T-cell (primary cell): ENCODE data around the gene BOD1L1. TPM values are rescaled to one million over a fixed set of nuclear protein-coding genes. Genes with fewer than 3 reads are reported as not detected.

Experiments
- ATAC-seq, 4 experiments: fragments of 200-7000 bp in 3 of 4; fragments of 150-1000 bp in 1 of 4; cut with Tn5 transposase; replicated peaks in 1 of 4; 1 replicate in 3 of 4; 2 replicates in 1 of 4; pipeline ENCODE4 v1.10.0; 2021; ENCODE audit warnings: moderate library complexity in 3 of 4, mild to moderate bottlenecking in 2 of 4, moderate number of reproducible peaks in 1 of 4
- CTCF ChIA-PET, 2 donors: fragments of 300-600 bp; sonication (Branson Sonifier 250); formaldehyde crosslinking; loops; one replicate each; lab custom pipeline; 2022; ENCODE audit warnings: antibody characterized with exemption in 2 of 2; lab: Charles Lee
- POLR2A ChIA-PET, 2 donors: fragments of 300-600 bp; sonication (Branson Sonifier 250); formaldehyde crosslinking; loops; one replicate each; lab custom pipeline; 2022; ENCODE audit warnings: antibody characterized with exemption in 2 of 2; lab: Charles Lee
- DNase-seq, 35 experiments: peaks; one replicate each; pipeline versions ENCODE4 v3.0.0 to v3.0.0-alpha.2; 2013 to 2023
- H3K27ac ChIP-seq: one replicate; pipeline ENCODE4 v1.5.1; 2013; ENCODE audit warnings: low read length
- H3K27me3 ChIP-seq, 2 experiments: replicated peaks in 1 of 2; 1 replicate in 1 of 2; 2 replicates in 1 of 2; pipeline versions ENCODE4 v1.6.1 to v1.7.0; 2013; ENCODE audit warnings: low read length in 1 of 2, mixed read lengths in 1 of 2; ENCODE audit not compliant: control insufficient read depth in 2 of 2, insufficient read depth in 2 of 2; ENCODE audit errors: extremely low read depth in 1 of 2
- H3K36me3 ChIP-seq, 2 donors: 1 replicate in 1 of 2; 2 replicates in 1 of 2; pipeline versions ENCODE4 v1.6.1 to v1.7.0; 2013; ENCODE audit warnings: low read length in 1 of 2; ENCODE audit not compliant: control insufficient read depth in 2 of 2, insufficient read depth in 1 of 2; ENCODE audit errors: extremely low read depth in 1 of 2
- H3K4me1 ChIP-seq, 2 experiments: 1 replicate in 1 of 2; 2 replicates in 1 of 2; pipeline versions ENCODE4 v1.6.1 to v1.7.0; 2013; ENCODE audit warnings: low read length in 2 of 2, mixed read lengths in 1 of 2; ENCODE audit not compliant: insufficient read depth in 2 of 2, control insufficient read depth in 1 of 2; ENCODE audit errors: extremely low read depth in 1 of 2
- H3K4me3 ChIP-seq, 2 donors: 1 replicate in 1 of 2; 2 replicates in 1 of 2; pipeline versions ENCODE4 v1.5.1 to v1.7.0; 2013; ENCODE audit warnings: mild to moderate bottlenecking in 2 of 2, low read length in 1 of 2, moderate library complexity in 1 of 2; ENCODE audit not compliant: control insufficient read depth in 1 of 2; ENCODE audit errors: extremely low read depth in 1 of 2
- H3K9me3 ChIP-seq: 2 replicates; pipeline ENCODE4 v1.7.0; 2013
- H3K27ac Mint-ChIP-seq, 2 donors: one replicate each; pipeline ENCODE4 v1.8.0; 2020 to 2021; ENCODE audit warnings: mild to moderate bottlenecking in 2 of 2, mixed read lengths in 2 of 2
- H3K27me3 Mint-ChIP-seq, 2 donors: one replicate each; pipeline ENCODE4 v1.8.0; 2021 to 2022; ENCODE audit warnings: mixed read lengths in 2 of 2
- H3K36me3 Mint-ChIP-seq: one replicate; pipeline ENCODE4 v1.8.0; 2021; ENCODE audit warnings: mixed read lengths
- H3K4me1 Mint-ChIP-seq, 3 donors: one replicate each; pipeline ENCODE4 v1.8.0; 2020 to 2022; ENCODE audit warnings: mixed read lengths in 3 of 3, mild to moderate bottlenecking in 1 of 3
- H3K4me3 Mint-ChIP-seq, 3 donors: one replicate each; pipeline ENCODE4 v1.8.0; 2020 to 2022; ENCODE audit warnings: mild to moderate bottlenecking in 3 of 3, mixed read lengths in 3 of 3, moderate library complexity in 3 of 3
- H3K9me3 Mint-ChIP-seq, 3 donors: one replicate each; pipeline ENCODE4 v1.8.0; 2020 to 2022; ENCODE audit warnings: mixed read lengths in 3 of 3
- WGBS: methylation state at CpG from one replicate; pipeline ENCODE4 v1.1.5; 2013; ENCODE audit warnings: missing lambda C conversion rate; ENCODE audit not compliant: insufficient coverage; 5-methylcytosine and 5-hydroxymethylcytosine counted together
- total RNA-seq, 35 experiments: library from RNA in 6 of 35; stranded (reverse) in 6 of 35; fragments of 120-200 nt in 1 of 35; gene quantifications; one replicate each; pipeline versions ENCODE4 v1.2.1 to v1.2.4 and lab custom pipeline; 2013 to 2026

Gene BOD1L1
- total RNA-seq, 5 donors from 2014 or later (not counting 1 experiment from before 2014, with no cell fraction given), result 48.3 to 57.1 (median 55.4) TPM

DNA sequence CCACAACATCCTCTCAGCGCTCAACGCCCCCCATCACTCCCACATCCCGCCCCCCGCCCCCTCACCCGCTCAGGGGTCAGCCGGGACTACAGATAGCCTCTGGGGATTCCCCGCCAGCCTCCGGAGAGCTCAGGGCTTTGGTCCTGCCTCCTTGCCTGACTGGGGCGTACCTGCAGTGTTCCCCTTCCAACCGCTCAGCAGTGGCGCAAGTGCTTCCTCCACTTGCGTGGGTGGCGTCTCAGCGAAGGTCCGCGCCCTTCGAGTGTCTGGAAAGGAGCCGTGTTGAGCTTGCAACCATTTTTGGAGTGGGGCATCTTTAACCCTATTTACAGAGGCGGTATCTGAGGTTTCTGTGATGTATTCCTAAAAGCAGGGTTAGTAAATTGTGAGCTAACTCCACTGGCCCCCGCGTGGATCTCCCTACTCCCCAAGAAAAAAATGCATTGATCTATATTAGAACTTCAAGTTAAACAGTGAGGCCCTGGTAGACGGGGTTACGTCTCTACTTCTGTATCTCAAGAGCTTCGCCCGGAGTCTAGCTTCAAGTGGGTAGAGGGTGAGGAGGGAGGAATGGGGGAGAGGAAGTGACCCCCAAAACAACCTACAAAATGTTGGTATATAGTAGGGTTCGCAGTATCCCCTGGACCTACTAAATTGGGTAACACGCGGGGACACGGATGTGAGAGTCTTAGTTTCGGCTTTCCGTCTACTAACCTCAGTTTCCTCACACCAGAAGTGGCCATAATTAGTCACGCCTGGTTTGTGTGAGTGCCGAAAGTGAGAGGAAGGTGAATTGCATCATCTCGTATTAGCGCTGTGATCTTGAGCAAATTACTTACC, 99.3 kb downstream of the BOD1L1 start:
- H3K27me3 Mint-ChIP-seq, result peaks cover 80 to 90% of the 10 kb centered on the region in 2 donors
- H3K27me3 ChIP-seq, result peaks cover 42 to 87% of the 10 kb centered on the region in 2 experiments
- H3K4me3 Mint-ChIP-seq, result peak overlapping the region in 2 of 3 donors; percentile 26 to 57
- ATAC-seq, result peak in 3 of 4 experiments; percentile 21 to 52 (median 29)
- WGBS, result 11% methylated on average over 6 of the region's 35 CpGs
- no peaks in the 10 kb centered on the region for H3K36me3 ChIP-seq
- CTCF ChIA-PET, result interaction anchor here in 1 of 2 donors (0.6 kb wide), 1 partner anchor 43 kb away, joined by 10 read pairs; no protein-coding TSS in a partner anchor
- peaks cover 0 to 3% (median 0%) of the 10 kb centered on the region in 3 donors for H3K9me3 Mint-ChIP-seq
- POLR2A ChIA-PET, result interaction anchor here in 1 of 2 donors (0.6 kb wide), 1 partner anchor 14 kb away, joined by 9 read pairs; no protein-coding TSS in a partner anchor
- H3K27ac ChIP-seq, result no peak overlapping the region
- peaks cover 24 to 27% (median 25%) of the 10 kb centered on the region in 3 donors for H3K4me1 Mint-ChIP-seq
- H3K4me3 ChIP-seq, result peak overlapping the region in 1 of 2 donors; percentile 7
- peaks cover 0 to 35% of the 10 kb centered on the region in 2 experiments for H3K4me1 ChIP-seq
- no peak for DNase-seq
- no peaks in the 10 kb centered on the region for H3K36me3 Mint-ChIP-seq
- H3K27ac Mint-ChIP-seq, result no peak overlapping the region
- no peaks in the 10 kb centered on the region for H3K9me3 ChIP-seq

DNA sequence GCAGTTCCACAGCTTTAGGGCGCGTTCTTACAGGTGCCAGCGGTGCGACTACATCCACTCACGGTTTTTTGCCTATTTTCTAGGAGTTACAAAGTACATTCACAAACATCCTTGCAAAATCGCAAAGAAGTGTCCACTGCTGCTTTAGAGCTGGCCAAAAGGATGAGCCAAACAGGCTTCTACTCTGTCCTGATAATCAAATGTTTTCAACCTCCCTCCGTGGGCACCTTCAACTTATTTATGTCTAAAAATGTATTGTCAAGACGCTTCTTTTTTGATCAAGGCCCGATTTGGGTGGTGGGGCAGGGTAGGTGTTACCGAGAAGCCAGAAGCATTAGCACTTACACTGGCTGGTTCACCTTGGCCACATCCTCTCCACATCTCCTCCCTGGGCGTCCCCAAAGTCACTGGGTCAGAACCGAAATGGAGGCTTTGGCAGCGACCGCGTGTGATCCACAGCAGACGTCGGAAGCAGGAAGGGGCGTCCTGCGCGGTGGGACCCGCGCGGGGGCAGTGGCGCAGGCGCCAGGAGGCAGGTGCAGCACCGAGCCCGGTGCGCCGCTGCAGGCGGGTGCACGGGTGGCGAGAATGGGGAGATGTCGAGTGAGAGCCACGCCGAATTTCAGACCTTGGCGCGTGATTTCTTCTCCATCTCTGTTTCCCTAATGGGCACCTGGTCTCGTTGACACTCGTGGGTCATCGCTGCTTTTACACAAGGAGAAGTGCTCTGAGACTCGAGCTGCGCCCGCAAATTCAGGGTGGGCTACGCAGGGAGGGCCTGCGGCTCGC, 100.1 kb downstream of the BOD1L1 start:
- Mint-ChIP-seq H3K4me3 (peak overlapping the region in 2 of 3 donors; percentile 22 to 57), H3K27ac (no peak overlapping the region), H3K27me3 (peaks cover 78 to 90% of the 10 kb centered on the region in 2 donors), H3K9me3 (peaks cover 0 to 3% (median 0%) of the 10 kb centered on the region in 3 donors), H3K36me3 (no peaks in the 10 kb centered on the region), H3K4me1 (peaks cover 28 to 33% (median 31%) of the 10 kb centered on the region in 3 donors)
- ChIA-PET POLR2A (interaction anchor here in 1 of 2 donors (0.6 kb wide), 1 partner anchor 13 kb away, joined by 9 read pairs; no protein-coding TSS in a partner anchor), CTCF (no interaction called here)
- WGBS, result 10% methylated on average over 32 of the region's 46 CpGs
- Histone ChIP-seq H3K9me3 (no peaks in the 10 kb centered on the region), H3K27ac (no peak overlapping the region), H3K36me3 (no peaks in the 10 kb centered on the region), H3K4me1 (peaks cover 0 to 43% of the 10 kb centered on the region in 2 experiments), H3K27me3 (peaks cover 44 to 87% of the 10 kb centered on the region in 2 experiments), H3K4me3 (peak overlapping the region in 1 of 2 donors; percentile 54)
- peak; percentile 15 to 57 (median 36) for ATAC-seq
- no peak for DNase-seq

DNA sequence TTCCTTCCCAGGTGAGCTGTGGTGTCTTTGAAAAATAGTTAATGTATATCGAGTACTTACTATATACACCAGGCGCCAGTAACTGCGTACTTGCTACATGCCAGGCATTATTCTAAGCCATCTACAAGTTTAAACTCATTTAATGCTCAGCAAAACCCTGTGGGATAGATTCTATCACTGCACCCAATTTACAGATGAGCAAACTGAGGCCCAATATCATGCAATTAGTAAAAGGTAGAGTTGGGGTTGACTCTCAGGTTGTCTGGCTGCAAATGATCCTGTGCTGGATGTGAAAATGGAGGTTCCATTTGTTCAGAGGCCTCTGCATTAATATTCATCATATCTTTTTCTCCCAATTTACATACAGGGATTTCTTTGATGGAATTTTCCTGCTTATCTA, 100.9 kb downstream of the BOD1L1 start:
- Histone ChIP-seq H3K4me3 (no peak overlapping the region), H3K36me3 (no peaks in the 10 kb centered on the region), H3K27ac (no peak overlapping the region), H3K27me3 (peaks cover 42 to 86% of the 10 kb centered on the region in 2 experiments), H3K9me3 (no peaks in the 10 kb centered on the region), H3K4me1 (peaks cover 0 to 45% of the 10 kb centered on the region in 2 experiments)
- Mint-ChIP-seq H3K4me1 (peaks cover 28 to 40% (median 34%) of the 10 kb centered on the region in 3 donors), H3K9me3 (peaks cover 0 to 3% (median 0%) of the 10 kb centered on the region in 3 donors), H3K27me3 (peaks cover 79 to 91% of the 10 kb centered on the region in 2 donors), H3K4me3 (no peak overlapping the region), H3K36me3 (no peaks in the 10 kb centered on the region), H3K27ac (no peak overlapping the region)
- ChIA-PET CTCF (no interaction called here), POLR2A (no interaction called here)
- WGBS, result no CpG with 5 or more reads among the region's 3 CpGs
- DNase-seq, result no peak
- ATAC-seq, result no peak

GRCh38 chr4:13525606-13526281, 101.8 kb downstream of the BOD1L1 start:
- Mint-ChIP-seq H3K27ac (no peak overlapping the region), H3K36me3 (no peaks in the 10 kb centered on the region), H3K4me1 (peaks cover 19 to 33% (median 30%) of the 10 kb centered on the region in 3 donors), H3K27me3 (peaks cover 77 to 88% of the 10 kb centered on the region in 2 donors), H3K9me3 (peaks cover 0 to 3% (median 0%) of the 10 kb centered on the region in 3 donors), H3K4me3 (no peak overlapping the region)
- no peak for DNase-seq
- no peak for ATAC-seq
- ChIA-PET CTCF (interaction anchor here in 1 of 2 donors (0.6 to 0.7 kb wide), 2 partner anchors 22 to 82 kb away, joined by 3 read pairs; no protein-coding TSS in a partner anchor), POLR2A (no interaction called here)
- no peak overlapping the region for H3K27ac ChIP-seq
- 27% methylated on average over 2 of the region's 4 CpGs for WGBS
- H3K9me3 ChIP-seq, result no peaks in the 10 kb centered on the region
- no peaks in the 10 kb centered on the region for H3K36me3 ChIP-seq
- peaks cover 45 to 82% of the 10 kb centered on the region in 2 experiments for H3K27me3 ChIP-seq
- no peak overlapping the region for H3K4me3 ChIP-seq
- peaks cover 0 to 38% of the 10 kb centered on the region in 2 experiments for H3K4me1 ChIP-seq

DNA sequence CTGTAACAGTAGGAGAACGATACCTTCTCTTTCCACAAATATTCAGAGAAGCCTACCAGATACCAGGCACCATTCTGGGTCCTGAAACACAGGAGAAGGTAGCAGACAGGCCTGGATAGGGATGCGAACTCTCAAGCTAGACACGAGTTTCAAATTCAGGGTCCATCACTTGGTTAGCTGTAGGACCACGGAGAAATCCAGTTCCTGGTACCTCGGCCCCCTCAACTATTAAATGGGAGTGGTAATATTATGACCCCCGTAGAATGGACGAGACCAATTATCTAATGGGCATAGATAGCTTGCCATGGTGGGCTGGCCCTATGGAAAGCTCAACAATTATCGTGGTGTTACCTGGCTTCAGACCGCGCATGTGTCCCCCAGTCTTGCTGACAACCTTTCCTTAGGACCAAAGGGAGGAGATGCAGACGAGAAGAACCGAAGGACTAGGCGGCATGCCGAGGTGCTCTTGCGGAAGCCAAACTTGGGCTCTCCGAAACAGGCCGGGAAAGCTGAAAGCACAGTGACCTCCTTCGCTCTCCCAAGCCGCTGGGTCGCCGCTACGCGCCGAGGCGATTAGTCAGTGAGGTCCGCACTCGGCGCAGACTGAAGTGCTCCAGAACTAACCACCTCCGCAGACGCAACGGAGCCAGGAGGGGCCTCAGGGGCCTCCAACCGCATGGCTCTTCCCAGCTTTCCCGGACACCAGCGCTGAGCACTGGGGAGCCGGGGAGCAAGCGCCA, 102.9 kb downstream of the BOD1L1 start:
- Mint-ChIP-seq H3K27me3 (peaks cover 70 to 84% of the 10 kb centered on the region in 2 donors), H3K4me1 (peaks cover 19 to 33% (median 29%) of the 10 kb centered on the region in 3 donors), H3K4me3 (peak overlapping the region in 1 of 3 donors; percentile 48), H3K9me3 (peaks cover 0 to 3% (median 0%) of the 10 kb centered on the region in 3 donors), H3K27ac (no peak overlapping the region), H3K36me3 (no peaks in the 10 kb centered on the region)
- no peaks in the 10 kb centered on the region for H3K9me3 ChIP-seq
- WGBS, result 30% methylated on average over 26 of the region's 36 CpGs
- no peak for DNase-seq
- H3K27me3 ChIP-seq, result peaks cover 37 to 71% of the 10 kb centered on the region in 2 experiments
- POLR2A ChIA-PET, result no interaction called here
- H3K4me3 ChIP-seq, result peak overlapping the region in 1 of 2 donors; percentile 25
- no peak overlapping the region for H3K27ac ChIP-seq
- no peak for ATAC-seq
- CTCF ChIA-PET, result no interaction called here
- peaks cover 0 to 36% of the 10 kb centered on the region in 2 experiments for H3K4me1 ChIP-seq
- H3K36me3 ChIP-seq, result no peaks in the 10 kb centered on the region
